Activated CD8-positive, alpha-beta T cell treated with anti-CD3 and anti-CD28 coated beads for 36 hours (primary cell): ENCODE data around the gene IFNGR1. TPM values are rescaled to one million over a fixed set of nuclear protein-coding genes. Genes with fewer than 3 reads are reported as not detected.
A peak's percentile ranks its signal among the peaks of the same experiment; 100 is the strongest.

Experiments
- ATAC-seq: fragments of 200-7000 bp; cut with Tn5 transposase; one replicate; pipeline ENCODE4 v1.10.0; 2021; ENCODE audit warnings: mild to moderate bottlenecking, moderate library complexity
- CTCF ChIA-PET: fragments of 350-600 bp; sonication (Branson Sonifier 250); formaldehyde crosslinking; loops from one replicate; lab custom pipeline; 2021; ENCODE audit warnings: antibody characterized with exemption; lab: Charles Lee
- POLR2A ChIA-PET: fragments of 350-600 bp; sonication (Branson Sonifier 250); formaldehyde crosslinking; loops from one replicate; lab custom pipeline; 2021; ENCODE audit warnings: antibody characterized with exemption; lab: Charles Lee
- DNase-seq: peaks from one replicate; pipeline ENCODE4 v3.0.0-alpha.2; 2020
- H3K27ac Mint-ChIP-seq: one replicate; pipeline ENCODE4 v1.8.0; 2021; ENCODE audit warnings: mild to moderate bottlenecking, mixed read lengths
- H3K27me3 Mint-ChIP-seq: one replicate; pipeline ENCODE4 v1.8.0; 2021; ENCODE audit warnings: mixed read lengths
- H3K36me3 Mint-ChIP-seq: one replicate; pipeline ENCODE4 v1.8.0; 2021; ENCODE audit warnings: low read depth, mixed read lengths
- H3K4me1 Mint-ChIP-seq: one replicate; pipeline ENCODE4 v1.8.0; 2021; ENCODE audit warnings: low read depth, mixed read lengths
- H3K4me3 Mint-ChIP-seq: one replicate; pipeline ENCODE4 v1.8.0; 2021; ENCODE audit warnings: mild to moderate bottlenecking, moderate library complexity, mixed read lengths
- H3K9me3 Mint-ChIP-seq: one replicate; pipeline ENCODE4 v1.8.0; 2021; ENCODE audit warnings: mixed read lengths
- CTCF ChIP-seq: fragments of 200-600 bp; IDR thresholded peaks from one replicate; pipeline ENCODE4 v1.8.0; 2022; ENCODE audit warnings: antibody characterized with exemption, mild to moderate bottlenecking
- intact Hi-C: fragments of 100-400 bp; cut with micrococcal nuclease; formaldehyde crosslinking; loops from one replicate; pipeline ENCODE4 v1.10.0; 2022
- total RNA-seq, 2 experiments: library from RNA; stranded (reverse); gene quantifications; one replicate each; pipeline ENCODE4 v1.2.3, GENCODE V29; 2021

The IFNGR1 gene
- total RNA-seq, 2 experiments from 2014 or later = 25.6 to 26.8 TPM

GRCh38 chr6:137223370-137224131 lies 4.4 kb upstream of the IFNGR1 start:
- DNase-seq (peak; percentile 26), ATAC-seq (no peak)
- Mint-ChIP-seq H3K27me3 (no peaks in the 10 kb centered on the region), H3K4me3 (no peak overlapping the region), H3K4me1 (peaks cover 40% of the 10 kb centered on the region), H3K9me3 (no peaks in the 10 kb centered on the region), H3K27ac (peak overlapping the region; percentile 35), H3K36me3 (no peaks in the 10 kb centered on the region)
- POLR2A ChIA-PET = no interaction called here
- intact Hi-C loops = no loop called here
- CTCF ChIA-PET = interaction anchor here (1.2 to 1.6 kb wide), 2 partner anchors 10 to 147 kb away, joined by 3 to 5 read pairs; no protein-coding TSS in a partner anchor
- TF ChIP-seq CTCF = no peak

- Mint-ChIP-seq H3K9me3 (no peaks in the 10 kb centered on the region), H3K4me3 (no peak overlapping the region), H3K27ac (no peak overlapping the region), H3K36me3 (peaks cover 5% of the 10 kb centered on the region), H3K27me3 (no peaks in the 10 kb centered on the region), H3K4me1 (peaks cover 36% of the 10 kb centered on the region)
- ChIA-PET POLR2A (interaction anchor here (1.2 kb wide), 1 partner anchor 10 kb away, joined by 3 read pairs; no protein-coding TSS in a partner anchor), CTCF (interaction anchor here (1.2 kb wide), 1 partner anchor 146 kb away, joined by 5 read pairs; no protein-coding TSS in a partner anchor)
- no peak for ATAC-seq
- no peak for TF ChIP-seq CTCF
- no peak for DNase-seq
- intact Hi-C loops = no loop called here
Observed at GRCh38 chr6:137222381-137222780, 3.2 kb upstream of the IFNGR1 start.

GRCh38 chr6:137219664-137220252 lies 573 bp upstream of the IFNGR1 start:
- intact Hi-C loops = no loop called here
- no peaks in the 10 kb centered on the region for H3K27me3 Mint-ChIP-seq
- CTCF ChIA-PET = interaction anchor here (0.9 kb wide), 1 partner anchor 126 kb away, joined by 3 read pairs; no protein-coding TSS in a partner anchor
- peaks cover 42% of the 10 kb centered on the region for H3K4me1 Mint-ChIP-seq
- POLR2A ChIA-PET = interaction anchor here (0.6 kb wide), 1 partner anchor 126 kb away, joined by 3 read pairs; no protein-coding TSS in a partner anchor
- peak overlapping the region; percentile 91 for H3K27ac Mint-ChIP-seq
- ATAC-seq (peak; percentile 1), DNase-seq (no peak)
- H3K4me3 Mint-ChIP-seq = peak overlapping the region; percentile 90
- H3K36me3 Mint-ChIP-seq = peaks cover 5% of the 10 kb centered on the region
- no peak for TF ChIP-seq CTCF
- H3K9me3 Mint-ChIP-seq = no peaks in the 10 kb centered on the region

GRCh38 chr6:137218473-137218916 lies 690 bp downstream of the IFNGR1 start:
- DNase-seq (peak; percentile 76), ATAC-seq (peak; percentile 82)
- Mint-ChIP-seq H3K27me3 (no peaks in the 10 kb centered on the region), H3K36me3 (peaks cover 5% of the 10 kb centered on the region), H3K4me3 (peak overlapping the region; percentile 90), H3K9me3 (no peaks in the 10 kb centered on the region), H3K27ac (peak overlapping the region; percentile 96), H3K4me1 (peaks cover 40% of the 10 kb centered on the region)
- ChIA-PET CTCF (interaction anchor here (1.4 kb wide), 1 partner anchor 121 kb away, joined by 3 read pairs; no protein-coding TSS in a partner anchor), POLR2A (interaction anchor here (0.9 to 1.5 kb wide), 4 partner anchors 9 to 28 kb away, joined by 3 to 5 read pairs (median 4); no protein-coding TSS in a partner anchor)
- intact Hi-C loops = no loop called here
- TF ChIP-seq CTCF = no peak
